WERI-Rb-1 (cell line): ENCODE measurements around the gene ADPRM.

Source experiments
- DNase-seq: peaks from one replicate; pipeline ENCODE4 v3.0.0-alpha.2; 2020
- H3K27ac ChIP-seq: fragments of 250-450 bp; sonication (Bioruptor Pico); 2 replicates; pipeline ENCODE4 v1.5.1; 2020; ENCODE audit warnings: mild to moderate bottlenecking, moderate library complexity
- H3K27me3 ChIP-seq: fragments of 250-450 bp; sonication (Bioruptor Pico); 2 replicates; pipeline ENCODE4 v1.5.1; 2021; ENCODE audit warnings: mild to moderate bottlenecking, low read depth, moderate library complexity; ENCODE audit not compliant: insufficient read depth, severe bottlenecking
- H3K36me3 ChIP-seq: fragments of 250-450 bp; sonication (Bioruptor Pico); 2 replicates; pipeline ENCODE4 v1.5.1; 2020; ENCODE audit warnings: mild to moderate bottlenecking, moderate library complexity
- H3K4me3 ChIP-seq: 2 replicates; pipeline ENCODE4 v1.5.1; 2011; ENCODE audit warnings: low read depth, mild to moderate bottlenecking, control low read depth, low read length
- H3K9me3 ChIP-seq: fragments of 250-450 bp; sonication (Bioruptor Pico); 2 replicates; pipeline ENCODE4 v1.5.1; 2021; ENCODE audit warnings: mild to moderate bottlenecking, moderate library complexity; ENCODE audit not compliant: severe bottlenecking
- TF ChIP-seq, protein P1 (sequence below): IDR thresholded peaks from 2 replicates; pipeline ENCODE4 v1.5.1; 2011; ENCODE audit warnings: low read depth, mild to moderate bottlenecking, control low read depth, inconsistent platforms, low read length

The ADPRM gene

GRCh38 chr17:10664571-10664970, 32.8 kb upstream of the ADPRM start:
- Histone ChIP-seq H3K4me3 (no peak overlapping the region), H3K27ac (no peak overlapping the region), H3K9me3 (no peaks in the 10 kb centered on the region), H3K36me3 (no peaks in the 10 kb centered on the region), H3K27me3 (no peaks in the 10 kb centered on the region)
- TF ChIP-seq, protein P1, sequence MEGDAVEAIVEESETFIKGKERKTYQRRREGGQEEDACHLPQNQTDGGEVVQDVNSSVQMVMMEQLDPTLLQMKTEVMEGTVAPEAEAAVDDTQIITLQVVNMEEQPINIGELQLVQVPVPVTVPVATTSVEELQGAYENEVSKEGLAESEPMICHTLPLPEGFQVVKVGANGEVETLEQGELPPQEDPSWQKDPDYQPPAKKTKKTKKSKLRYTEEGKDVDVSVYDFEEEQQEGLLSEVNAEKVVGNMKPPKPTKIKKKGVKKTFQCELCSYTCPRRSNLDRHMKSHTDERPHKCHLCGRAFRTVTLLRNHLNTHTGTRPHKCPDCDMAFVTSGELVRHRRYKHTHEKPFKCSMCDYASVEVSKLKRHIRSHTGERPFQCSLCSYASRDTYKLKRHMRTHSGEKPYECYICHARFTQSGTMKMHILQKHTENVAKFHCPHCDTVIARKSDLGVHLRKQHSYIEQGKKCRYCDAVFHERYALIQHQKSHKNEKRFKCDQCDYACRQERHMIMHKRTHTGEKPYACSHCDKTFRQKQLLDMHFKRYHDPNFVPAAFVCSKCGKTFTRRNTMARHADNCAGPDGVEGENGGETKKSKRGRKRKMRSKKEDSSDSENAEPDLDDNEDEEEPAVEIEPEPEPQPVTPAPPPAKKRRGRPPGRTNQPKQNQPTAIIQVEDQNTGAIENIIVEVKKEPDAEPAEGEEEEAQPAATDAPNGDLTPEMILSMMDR: no peak
- DNase-seq: no peak

GRCh38 chr17:10666906-10667305, 30.5 kb upstream of the ADPRM start:
- Histone ChIP-seq H3K4me3 (no peak overlapping the region), H3K36me3 (no peaks in the 10 kb centered on the region), H3K9me3 (no peaks in the 10 kb centered on the region), H3K27me3 (no peaks in the 10 kb centered on the region), H3K27ac (no peak overlapping the region)
- TF ChIP-seq, protein P1: no peak
- no peak for DNase-seq

GRCh38 chr17:10668775-10669174, 28.6 kb upstream of the ADPRM start:
- Histone ChIP-seq H3K36me3 (no peaks in the 10 kb centered on the region), H3K27ac (no peak overlapping the region), H3K9me3 (no peaks in the 10 kb centered on the region), H3K4me3 (no peak overlapping the region), H3K27me3 (no peaks in the 10 kb centered on the region)
- TF ChIP-seq, protein P1: no peak
- DNase-seq: no peak

GRCh38 chr17:10673312-10673711, 24.1 kb upstream of the ADPRM start:
- Histone ChIP-seq H3K36me3 (peaks cover 15% of the 10 kb centered on the region), H3K9me3 (no peaks in the 10 kb centered on the region), H3K27ac (no peak overlapping the region), H3K27me3 (no peaks in the 10 kb centered on the region), H3K4me3 (no peak overlapping the region)
- TF ChIP-seq, protein P1: no peak
- DNase-seq: no peak

GRCh38 chr17:10674704-10675103, 22.7 kb upstream of the ADPRM start:
- Histone ChIP-seq H3K4me3 (no peak overlapping the region), H3K27ac (no peak overlapping the region), H3K27me3 (no peaks in the 10 kb centered on the region), H3K36me3 (peaks cover 18% of the 10 kb centered on the region), H3K9me3 (no peaks in the 10 kb centered on the region)
- TF ChIP-seq, protein P1: no peak
- DNase-seq: no peak

DNA sequence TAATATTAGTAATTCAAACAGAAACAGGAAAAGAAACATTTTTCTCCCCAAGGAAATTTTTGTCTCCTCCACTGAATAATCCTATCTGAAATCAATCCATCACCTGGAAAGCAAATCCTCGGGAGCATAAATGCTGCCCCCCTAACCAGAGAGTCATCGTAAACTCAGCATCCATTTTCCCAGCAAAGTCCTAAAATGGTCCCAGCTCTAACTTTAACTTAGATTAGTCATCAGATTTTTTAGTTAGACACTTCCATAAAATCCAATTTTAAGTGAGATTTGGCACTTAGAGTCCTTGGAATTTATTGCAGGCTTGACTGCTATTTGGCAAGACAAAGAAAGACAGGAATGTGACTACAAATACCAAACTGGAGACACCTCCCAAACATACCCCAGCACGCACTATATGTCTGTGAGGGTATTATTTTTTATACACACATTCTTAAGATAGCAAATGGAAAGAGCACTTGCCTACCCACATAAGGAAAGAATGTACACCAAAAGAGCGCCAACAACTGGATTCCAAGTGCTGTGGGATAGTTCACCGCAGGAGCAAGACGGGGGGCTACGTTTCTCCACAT, 15.4 kb upstream of the ADPRM start:
- H3K27me3 ChIP-seq: no peaks in the 10 kb centered on the region
- no peak overlapping the region for H3K4me3 ChIP-seq
- no peaks in the 10 kb centered on the region for H3K9me3 ChIP-seq
- no peak for DNase-seq
- no peak overlapping the region for H3K27ac ChIP-seq
- TF ChIP-seq, protein P1: no peak
- peaks cover 63% of the 10 kb centered on the region for H3K36me3 ChIP-seq
